GM12875 (cell line): ENCODE measurements around the gene EVA1C.
"Not testable (repeated sequence)": the region's sequence is repeated elsewhere in the genome, so short reads cannot be mapped to it uniquely, and the experiment has no call there.

Experiments used
- H3K4me3 ChIP-seq: one replicate; pipeline ENCODE4 v1.5.1; 2011; ENCODE audit warnings: low read depth, low read length, control low read depth
- TF ChIP-seq, protein P1 (sequence below): IDR thresholded peaks from 2 replicates; pipeline ENCODE4 v1.5.1; 2011; ENCODE audit warnings: low read depth, mild to moderate bottlenecking, control low read depth, inconsistent platforms, low read length, moderate library complexity, borderline replicate concordance; ENCODE audit not compliant: insufficient read depth

EVA1C gene

DNA sequence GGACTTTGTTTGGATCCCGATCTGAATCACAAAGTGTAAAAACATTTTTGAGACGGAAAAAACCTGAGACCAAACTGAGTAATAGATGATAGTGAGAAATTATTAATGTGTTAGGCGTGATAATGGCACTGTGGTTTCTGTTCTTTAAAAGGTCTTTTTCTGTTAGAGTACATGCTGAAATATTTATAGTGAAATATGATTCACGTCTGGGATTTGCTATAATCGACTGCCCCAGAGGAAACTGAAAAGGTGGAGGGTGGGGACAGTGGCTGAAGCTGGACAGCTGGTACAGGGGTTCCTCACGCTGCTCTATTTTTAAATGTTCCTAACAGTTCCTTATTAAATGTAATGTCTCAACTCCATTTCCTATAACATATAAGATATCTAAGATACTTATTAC lies 30.9 kb upstream of the EVA1C start:
- TF ChIP-seq, protein P1, sequence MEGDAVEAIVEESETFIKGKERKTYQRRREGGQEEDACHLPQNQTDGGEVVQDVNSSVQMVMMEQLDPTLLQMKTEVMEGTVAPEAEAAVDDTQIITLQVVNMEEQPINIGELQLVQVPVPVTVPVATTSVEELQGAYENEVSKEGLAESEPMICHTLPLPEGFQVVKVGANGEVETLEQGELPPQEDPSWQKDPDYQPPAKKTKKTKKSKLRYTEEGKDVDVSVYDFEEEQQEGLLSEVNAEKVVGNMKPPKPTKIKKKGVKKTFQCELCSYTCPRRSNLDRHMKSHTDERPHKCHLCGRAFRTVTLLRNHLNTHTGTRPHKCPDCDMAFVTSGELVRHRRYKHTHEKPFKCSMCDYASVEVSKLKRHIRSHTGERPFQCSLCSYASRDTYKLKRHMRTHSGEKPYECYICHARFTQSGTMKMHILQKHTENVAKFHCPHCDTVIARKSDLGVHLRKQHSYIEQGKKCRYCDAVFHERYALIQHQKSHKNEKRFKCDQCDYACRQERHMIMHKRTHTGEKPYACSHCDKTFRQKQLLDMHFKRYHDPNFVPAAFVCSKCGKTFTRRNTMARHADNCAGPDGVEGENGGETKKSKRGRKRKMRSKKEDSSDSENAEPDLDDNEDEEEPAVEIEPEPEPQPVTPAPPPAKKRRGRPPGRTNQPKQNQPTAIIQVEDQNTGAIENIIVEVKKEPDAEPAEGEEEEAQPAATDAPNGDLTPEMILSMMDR: no peak
- no peak overlapping the region for H3K4me3 ChIP-seq

DNA sequence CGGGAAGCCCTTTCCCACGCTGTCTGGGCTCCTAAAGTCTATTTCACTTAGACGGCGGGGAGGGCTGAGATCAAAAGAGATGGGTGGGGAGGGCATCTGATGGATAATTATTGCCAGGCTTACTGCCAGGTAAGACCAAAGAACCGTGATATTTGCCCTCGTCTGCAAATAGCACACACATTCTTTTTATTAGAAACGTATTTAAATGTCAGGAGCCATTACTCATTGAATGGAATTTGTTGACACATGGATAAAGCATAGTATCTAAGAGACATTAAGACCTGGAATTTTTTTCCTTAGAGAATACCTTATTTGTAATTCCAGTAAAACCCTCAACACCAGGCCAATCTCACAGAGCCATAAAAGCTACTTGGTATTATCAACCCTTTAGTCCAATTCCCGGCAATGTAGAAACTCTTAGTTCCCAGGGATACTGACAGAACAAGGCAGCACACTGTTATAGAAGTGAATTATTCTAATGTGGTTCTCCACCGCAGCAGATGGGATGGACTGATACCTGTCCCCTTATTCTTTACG lies 30.3 kb upstream of the EVA1C start:
- no peak overlapping the region for H3K4me3 ChIP-seq
- TF ChIP-seq, protein P1: no peak

DNA sequence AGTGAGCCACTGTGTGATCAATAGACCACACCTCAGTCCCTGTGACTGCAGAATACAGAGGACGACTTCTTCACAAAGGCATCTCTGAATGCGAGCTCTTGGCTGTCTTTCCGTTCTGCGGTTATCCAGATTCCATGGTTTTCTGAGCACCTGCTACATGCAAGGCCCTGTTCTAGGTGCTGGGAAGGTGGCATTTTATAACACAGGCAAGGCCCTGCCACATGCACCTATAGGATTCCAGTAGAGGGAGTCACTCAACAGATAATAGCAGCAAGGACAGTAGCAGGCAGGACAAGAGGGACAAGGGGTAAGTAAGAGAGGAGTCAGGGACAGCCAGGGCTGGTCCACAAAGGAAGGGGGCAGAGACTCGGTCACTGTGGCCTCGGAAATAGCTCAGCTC lies 28.7 kb upstream of the EVA1C start:
- H3K4me3 ChIP-seq: no peak overlapping the region
- TF ChIP-seq, protein P1: no peak

DNA sequence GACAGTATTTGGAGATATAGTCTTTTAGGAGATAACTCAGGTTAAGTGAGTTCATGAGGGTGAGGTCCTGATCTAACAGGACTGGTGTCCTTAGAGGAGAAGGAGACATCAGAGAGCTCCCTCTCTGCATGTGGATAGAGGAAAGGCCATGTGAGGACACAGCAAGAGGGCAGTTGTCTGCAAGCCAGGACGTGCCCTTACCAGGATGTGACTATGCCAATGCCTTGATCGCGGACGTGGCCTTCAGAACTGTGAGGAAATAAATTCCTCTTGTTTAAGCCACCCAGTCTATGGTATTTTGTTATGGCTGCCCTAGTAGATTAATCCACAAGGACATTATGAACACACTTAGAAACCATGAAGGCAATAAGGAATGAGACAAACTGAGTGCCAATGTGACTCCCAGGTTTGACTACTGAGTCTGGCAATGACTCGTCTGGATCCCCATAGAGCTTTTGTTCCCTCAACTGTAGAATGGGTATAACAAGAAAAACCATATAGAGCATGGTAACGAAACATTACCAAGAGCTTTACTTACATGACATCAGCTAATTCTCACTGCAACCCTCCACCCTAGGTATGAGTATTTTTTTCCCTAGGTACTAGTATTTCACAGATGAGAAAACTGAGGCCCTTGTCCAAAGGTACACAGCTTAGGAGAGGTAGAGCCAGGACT lies 26.2 kb upstream of the EVA1C start:
- TF ChIP-seq, protein P1: no peak
- H3K4me3 ChIP-seq: no peak overlapping the region

DNA sequence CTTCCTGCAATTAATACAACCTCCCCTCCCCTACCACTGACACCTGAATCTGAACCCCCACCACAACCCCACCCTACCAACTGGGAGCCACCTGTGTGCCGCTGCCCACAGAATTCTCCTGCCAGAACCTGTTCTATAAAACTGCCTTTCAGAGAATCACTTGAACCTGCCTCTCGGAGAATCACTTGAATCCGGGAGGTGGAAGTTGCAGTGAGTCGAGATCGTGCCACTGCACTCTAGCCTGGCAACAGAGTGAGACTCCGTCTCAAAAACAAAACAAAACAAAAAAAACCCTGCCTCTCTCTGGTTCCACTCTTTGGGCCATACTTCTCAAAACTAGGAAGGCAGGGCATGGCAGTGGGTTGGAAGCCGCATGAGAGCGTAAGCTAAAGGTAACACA lies 25.4 kb upstream of the EVA1C start:
- TF ChIP-seq, protein P1: no peak
- H3K4me3 ChIP-seq: no peak overlapping the region

DNA sequence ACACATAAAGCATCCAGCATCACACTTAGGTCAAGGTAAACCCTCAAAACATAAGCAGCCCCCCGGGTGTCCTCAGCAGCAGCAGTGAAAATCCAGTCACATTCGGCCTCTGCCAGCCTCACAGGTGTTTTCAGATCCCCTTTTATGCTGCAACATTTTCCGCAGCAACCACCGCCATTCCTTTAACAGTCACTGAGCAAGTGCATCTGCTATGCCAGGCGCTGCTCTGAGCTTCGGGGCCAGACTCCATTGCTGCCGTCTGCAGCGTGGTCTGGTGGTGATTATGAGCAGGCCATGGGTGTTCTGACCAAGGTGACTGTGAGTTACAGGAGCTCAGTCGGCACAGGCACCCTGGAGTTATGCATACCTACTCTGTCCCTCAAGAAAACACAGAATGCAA lies 24.2 kb upstream of the EVA1C start:
- TF ChIP-seq, protein P1: no peak
- H3K4me3 ChIP-seq: no peak overlapping the region

DNA sequence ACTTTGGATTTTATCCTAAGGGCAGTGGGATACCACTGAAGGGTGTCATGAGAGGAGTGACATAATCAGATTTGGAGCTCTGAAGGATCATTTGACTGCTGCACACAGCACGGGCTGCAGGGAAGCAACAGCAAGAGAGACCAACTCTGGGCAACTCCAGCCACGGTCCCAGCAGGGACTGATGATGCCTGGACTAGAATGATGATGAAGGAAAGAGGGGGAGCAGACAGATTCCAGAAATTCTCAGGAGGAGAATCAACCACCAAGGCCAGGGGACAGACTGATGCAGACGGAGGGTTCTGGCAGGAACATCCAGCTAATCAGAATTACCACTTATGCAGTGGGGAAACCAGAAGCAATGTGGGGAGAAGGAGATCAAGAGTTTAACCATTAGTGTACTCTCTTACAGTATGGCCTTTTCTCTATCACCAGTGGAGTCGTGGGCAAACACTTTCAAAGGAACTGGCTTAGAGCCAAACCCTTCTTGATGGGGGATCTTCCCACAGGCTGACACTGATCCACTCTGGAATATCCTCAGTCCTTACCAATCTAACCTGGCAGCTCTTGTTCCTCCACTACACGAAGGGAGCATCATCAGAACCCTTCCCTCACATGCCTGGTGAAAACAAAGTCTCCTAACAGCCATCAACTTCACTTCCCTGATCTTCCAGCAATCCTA lies 23.0 kb upstream of the EVA1C start:
- TF ChIP-seq, protein P1: no peak
- H3K4me3 ChIP-seq: no peak overlapping the region

DNA sequence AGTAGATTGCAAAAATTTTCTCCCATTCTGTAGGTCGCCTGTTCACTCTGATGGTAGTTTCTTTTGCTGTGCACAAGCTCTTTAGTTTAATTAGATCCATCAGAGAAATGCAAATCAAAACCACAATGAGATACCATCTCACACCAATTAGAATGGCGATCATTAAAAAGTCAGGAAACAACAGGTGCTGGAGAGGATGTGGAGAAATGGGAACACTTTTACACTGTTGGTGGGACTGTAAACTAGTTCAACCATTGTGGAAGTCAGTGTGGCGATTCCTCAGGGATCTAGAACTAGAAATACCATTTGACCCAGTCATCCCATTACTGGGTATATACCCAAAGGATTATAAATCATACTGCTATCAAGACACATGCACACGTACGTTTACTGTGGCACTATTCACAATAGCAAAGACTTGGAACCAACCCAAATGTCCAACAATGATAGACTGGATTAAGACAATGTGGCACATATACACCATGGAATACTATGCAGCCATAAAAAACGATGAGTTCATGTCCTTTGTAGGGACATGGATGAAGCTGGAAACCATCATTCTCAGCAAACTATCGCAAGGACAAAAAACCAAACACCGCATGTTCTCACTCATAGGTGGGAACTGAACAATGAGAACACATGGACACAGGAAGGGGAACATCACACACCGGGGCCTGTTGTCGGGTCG lies 21.8 kb upstream of the EVA1C start:
- H3K4me3 ChIP-seq: not testable (repeated sequence)
